ENCODE measurements around the gene DNAH5. TPM values are rescaled to one million over a fixed set of nuclear protein-coding genes. Genes with fewer than 3 reads are reported as not detected.

Gene DNAH5
- total and polyA plus RNA-seq, 2 of the 13 experiments (the other 11 are each of a cell fraction or from before 2014, with no cell fraction given) = 0.09 TPM

- TF ChIP-seq THAP9 (CRISPR knock-in tag; IDR thresholded peaks at IDR 0.05; ENCODE audit: borderline replicate concordance) (no peak), HMG20A (CRISPR knock-in tag; IDR thresholded peaks at IDR 0.05; ENCODE audit: borderline replicate concordance) (no peak), ZFP1 (CRISPR knock-in tag; IDR thresholded peaks at IDR 0.05) (no peak), ZBTB40 (IDR thresholded peaks at IDR 0.05) (no peak), ZBTB40 (CRISPR knock-in tag; IDR thresholded peaks at IDR 0.05) (no peak), ETS1 (CRISPR knock-in tag; IDR thresholded peaks at IDR 0.05) (no peak)
Measured at GRCh38 chr5:13660072-13660471, 284.4 kb downstream of the DNAH5 start (continued).
